HG03439 (cell line): ENCODE results near the gene GFPT2.

Experiments used
- ATAC-seq: cut with Tn5 transposase; IDR thresholded peaks from one replicate; pipeline ENCODE4 v1.9.1; 2021; ENCODE audit warnings: mild to moderate bottlenecking, moderate library complexity; ENCODE audit not compliant: unreplicated experiment

GFPT2 gene

DNA sequence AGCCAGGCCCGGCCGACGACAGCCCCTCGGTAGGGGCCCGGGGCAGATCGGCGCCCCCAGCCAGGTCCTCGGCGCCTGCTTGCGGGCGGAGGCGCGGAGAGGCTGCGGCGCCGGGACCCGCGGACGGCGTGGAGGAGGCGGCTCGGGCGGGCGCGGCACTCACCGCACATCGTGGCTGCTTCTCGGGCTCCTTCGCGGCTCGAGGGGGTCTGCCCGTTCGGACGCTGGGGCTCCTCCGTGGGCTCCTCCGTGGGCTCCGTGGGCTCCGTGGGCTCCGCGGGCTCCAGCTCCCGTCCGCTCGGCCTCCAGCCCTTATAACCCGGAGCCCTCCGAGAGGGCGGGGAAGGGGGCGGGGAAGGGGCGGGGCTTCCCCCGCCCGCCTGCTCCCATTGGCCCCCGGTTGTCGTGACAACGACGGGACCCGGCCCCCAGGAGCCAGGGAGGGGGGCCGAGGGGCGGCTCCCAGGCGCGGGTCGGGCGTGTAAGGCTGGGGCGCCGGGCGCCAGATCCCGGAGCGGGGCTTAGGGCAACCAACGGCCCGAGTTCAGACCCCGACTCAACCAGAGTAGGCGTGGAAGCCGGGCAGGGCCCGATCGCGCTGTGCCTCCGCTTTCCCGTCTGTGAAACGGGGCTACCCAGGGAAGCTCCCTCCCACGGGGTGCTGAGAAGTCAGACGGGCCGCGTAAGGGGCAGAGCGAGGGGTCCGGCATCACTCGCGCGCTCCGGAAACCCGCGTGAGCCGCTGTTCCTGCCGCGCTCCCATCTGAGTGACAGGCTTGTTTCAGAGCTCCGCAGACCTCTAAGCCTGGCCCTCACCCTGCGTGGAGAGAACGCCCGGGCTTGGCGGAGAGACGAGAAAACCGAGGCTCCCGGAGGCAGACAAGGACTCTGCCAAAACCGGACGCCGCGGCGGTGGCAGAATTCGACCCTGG, at the start of gene GFPT2:
Gene GFPT2 (minus strand): TSS at position 289 of the 932 bp plus-strand sequence. CDS start 119 bp downstream, at position 170.
- peak; percentile 47 for ATAC-seq

DNA sequence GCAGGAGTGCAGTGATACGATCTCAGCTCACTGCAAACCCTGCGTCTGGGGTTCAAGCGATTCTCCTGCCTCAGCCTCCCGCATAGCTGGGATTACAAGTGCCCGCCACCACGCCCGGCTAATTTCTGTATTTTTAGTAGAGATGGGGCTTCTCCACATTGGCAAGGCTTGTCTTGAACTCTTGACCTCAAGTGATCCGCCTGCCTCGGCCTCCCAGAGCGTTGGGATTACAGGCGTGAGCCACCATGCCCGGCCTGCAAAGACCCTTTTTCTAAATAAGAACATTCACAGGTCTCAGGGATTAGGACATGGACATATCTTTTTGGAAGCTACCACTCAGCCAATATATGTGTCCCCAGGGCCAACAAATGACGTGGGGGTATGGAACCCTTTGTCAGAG, 49.6 kb upstream of the GFPT2 start:
- no peak for ATAC-seq

DNA sequence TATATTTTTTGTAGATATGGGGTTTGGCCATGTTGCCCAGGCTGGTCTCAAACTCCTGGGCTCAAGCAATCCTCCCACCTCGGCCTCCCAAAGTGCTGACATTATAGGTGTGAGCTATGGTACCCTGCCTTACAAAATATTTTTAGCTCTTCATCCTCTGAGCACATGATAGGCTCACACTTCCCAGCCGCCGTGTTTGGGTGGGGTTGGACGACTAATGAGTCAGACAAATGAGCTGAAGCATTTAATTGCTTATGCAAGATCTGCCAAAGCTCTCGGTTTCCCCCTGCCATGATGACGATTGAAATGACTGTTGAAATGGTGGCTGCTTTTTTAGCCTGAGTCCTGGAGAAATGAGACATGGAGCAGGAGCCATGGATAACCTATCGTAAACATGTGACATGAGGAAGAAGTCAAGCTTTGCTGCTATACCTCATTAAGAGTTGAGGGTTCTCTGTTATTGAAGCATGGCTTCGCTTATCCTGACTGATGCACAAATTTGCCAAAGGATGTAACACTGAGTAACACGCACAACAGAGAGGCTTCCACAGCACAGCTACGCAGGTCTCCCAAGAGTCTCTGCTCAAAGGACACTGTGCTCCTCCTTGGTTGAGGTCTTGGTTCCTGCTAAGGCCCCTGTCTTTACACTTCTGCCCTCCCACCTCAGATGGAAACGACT, 48.2 kb upstream of the GFPT2 start:
- no peak for ATAC-seq

DNA sequence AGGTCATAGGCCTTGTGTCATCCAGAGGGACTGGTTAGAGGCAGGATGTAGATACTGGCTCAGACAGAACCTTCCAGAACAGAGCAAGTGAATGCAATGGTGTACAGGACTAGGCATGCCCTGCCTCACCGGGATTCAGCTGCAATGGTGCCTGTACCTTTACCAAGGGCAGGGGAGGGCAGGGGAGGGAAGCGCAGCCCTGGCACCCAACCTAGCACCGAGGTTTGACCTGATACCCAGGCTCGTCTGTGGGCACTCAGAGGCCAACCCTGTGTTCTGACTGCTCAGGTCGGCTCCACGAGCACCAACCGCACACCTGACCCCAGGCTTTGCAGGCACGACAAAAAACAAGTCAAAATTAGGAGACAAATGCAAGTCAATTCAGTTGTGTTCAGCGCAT, 47.3 kb upstream of the GFPT2 start:
- no peak for ATAC-seq

DNA sequence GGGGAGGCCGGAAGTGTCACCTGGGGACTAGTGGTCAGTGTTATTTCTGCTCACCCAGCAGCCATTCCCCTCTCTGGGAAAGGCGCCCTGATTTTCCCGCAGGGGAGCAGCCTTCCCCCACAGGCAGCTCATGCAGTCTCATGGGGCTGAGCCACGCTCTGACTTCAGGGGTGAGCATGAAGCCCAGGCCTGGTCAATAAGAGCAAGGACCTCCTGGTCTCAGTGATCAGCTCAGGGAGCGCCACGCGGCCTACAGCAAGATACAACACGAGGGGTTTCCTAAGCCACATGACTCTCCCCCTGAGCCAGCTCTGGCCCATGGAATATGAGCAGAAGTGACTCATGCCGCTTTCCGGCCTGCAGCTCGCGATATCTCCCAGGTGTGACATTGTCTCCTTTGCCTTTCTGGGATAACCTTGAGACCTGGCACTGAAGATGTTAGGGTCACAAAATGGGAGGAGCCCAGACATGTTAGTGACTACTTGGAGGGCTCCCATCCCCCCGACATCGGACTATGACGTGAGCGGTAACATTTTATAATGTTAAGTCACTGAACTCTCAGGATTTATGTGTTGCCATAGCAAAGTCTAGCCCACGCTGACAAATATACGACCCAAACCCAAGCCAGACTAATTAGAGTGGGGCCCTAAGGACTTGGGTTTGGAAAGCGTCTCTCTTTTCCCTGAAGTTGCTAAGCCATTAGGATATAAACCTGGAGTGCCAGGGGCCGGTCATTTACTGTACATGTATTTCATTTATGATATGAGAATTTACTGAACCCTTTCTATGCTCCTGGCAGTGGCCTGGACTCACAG, 46.5 kb upstream of the GFPT2 start:
- no peak for ATAC-seq

DNA sequence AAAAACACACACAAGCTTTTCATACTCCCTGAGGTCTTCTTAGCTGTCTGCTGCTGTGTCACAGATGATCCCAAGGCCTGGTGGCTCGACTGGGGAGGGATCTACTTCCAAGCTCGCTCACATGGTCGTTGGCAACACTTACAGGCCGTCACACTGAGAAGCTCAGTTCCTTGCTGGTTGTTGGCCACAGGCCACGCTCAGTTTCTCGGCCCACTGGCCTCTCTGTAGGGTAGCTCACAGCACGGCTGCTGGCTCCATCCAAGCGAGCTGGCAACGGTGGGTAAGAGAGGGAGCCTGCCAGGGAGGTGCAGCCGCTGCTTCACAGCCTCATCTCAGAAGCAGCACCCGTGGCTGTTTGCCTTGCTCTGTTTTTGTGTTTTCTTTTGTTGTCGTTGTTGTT, 43.8 kb upstream of the GFPT2 start:
- no peak for ATAC-seq

DNA sequence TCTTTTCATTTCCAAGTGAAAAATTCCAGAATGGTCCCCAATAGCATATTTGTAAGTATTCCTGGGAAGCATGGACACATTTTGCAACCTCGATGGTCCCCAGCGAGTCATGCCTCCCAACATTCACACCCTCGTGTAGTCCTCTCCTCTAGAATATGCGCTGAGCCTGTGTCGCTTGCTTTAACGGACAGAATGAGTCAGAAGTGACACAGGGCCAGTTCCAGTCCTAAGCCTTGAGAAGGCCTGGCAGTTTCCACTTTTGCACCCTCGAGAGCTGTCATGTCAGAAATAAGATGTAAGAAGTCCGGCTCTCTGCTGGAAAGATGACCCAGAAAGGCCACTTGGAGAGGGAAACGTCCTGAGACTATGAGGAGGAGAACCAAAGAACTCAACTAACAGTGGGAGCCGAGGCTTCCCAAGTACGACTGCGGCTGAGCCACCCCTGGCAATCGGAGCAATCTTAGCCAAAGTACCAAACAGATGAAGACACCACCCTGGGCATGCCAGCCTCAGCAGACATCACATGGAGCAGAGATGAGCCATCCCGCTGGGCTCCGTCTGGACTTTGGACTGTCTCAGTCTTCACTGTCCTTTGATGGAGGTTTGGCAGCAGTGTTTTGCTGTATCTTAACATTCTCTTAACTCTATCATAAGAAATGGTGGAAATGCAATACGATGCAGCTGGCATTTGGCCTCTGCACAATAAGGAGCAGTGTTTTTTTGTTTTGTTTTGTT, 42.6 kb upstream of the GFPT2 start:
- ATAC-seq, result no peak

DNA sequence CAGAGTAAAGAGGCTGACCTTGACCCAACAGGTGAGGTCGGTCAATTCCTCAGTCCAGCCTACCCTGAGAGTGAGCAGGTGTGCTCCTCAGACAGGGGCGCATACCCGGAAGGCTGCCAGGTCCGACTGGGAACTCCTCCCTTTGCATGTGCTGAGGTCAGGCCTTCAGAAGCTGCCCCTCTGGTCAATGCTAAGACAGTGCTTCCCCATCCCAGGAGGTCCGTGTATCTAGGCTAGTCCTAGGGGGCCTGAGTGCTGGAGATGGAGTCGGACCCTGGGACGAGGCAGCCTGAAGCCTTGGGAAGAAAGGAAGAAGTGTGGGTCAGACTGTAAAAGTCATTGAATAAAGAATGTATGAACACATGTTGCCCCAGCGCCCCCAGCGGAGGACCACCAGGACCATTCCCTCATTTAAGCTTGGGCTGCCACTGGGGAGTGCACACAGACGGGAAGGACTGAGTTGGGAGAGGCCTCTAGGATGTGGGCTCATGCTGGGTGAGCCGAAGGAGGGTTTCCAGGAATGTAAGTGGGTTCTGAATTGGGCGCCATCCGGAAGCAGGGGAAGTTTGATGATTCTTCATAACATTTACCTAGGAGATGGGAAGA, 41.0 kb upstream of the GFPT2 start:
- no peak for ATAC-seq

DNA sequence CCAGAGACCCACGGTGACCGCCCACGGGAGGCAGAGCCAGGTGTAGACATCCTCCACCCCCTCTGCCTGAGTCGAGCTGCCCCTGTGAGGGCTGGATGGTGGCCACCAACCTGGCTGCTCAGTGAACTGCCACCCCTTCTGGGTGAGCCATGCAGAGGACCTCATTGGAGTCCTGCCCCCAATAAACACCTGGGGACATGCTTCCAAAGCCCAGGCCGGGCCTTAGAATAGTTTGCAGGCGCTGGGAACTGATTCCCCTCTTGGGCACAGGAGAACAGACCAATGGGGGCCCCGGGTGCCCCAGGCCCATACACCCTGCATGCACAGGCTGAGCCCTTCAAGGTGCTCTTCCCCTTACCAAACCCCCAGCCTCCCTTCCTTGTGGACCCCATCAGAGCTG, 38.1 kb upstream of the GFPT2 start:
- ATAC-seq, result no peak

DNA sequence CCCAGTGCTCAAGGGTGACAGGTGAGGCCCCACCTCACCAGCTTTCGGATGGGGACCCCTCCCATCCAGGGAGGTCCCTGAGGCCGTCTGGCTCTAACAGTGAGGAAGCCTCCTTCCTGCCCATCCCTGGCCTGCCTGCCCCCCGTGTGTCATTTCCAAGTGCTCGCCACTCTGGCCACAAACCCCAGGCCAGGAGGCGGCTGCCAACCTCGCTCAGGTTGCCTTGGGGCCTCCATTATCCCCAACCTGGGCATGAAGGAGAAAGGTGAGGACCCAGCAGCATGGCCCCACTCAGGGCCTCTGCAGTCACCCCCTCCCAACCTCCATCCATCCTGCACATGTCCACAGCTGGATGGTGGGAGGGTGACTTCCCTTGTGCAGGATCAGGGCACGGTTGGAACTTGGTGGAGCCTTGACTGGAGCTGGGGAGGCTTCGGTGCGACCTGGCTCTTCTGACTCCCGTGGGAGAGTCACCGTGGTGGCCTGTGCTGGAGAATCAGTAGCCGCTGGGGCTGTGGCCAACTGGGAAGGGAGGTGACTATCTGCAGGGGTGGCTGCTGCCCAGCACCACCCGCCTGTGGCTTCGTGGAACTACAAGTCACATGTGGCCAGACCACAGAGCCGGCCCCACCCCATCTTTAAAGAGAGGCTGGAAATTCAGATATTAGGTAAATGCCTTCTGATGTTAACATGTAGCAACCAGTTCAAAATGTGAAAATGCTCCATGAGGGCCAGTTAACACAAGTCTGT, 37.5 kb upstream of the GFPT2 start:
- ATAC-seq, result no peak

DNA sequence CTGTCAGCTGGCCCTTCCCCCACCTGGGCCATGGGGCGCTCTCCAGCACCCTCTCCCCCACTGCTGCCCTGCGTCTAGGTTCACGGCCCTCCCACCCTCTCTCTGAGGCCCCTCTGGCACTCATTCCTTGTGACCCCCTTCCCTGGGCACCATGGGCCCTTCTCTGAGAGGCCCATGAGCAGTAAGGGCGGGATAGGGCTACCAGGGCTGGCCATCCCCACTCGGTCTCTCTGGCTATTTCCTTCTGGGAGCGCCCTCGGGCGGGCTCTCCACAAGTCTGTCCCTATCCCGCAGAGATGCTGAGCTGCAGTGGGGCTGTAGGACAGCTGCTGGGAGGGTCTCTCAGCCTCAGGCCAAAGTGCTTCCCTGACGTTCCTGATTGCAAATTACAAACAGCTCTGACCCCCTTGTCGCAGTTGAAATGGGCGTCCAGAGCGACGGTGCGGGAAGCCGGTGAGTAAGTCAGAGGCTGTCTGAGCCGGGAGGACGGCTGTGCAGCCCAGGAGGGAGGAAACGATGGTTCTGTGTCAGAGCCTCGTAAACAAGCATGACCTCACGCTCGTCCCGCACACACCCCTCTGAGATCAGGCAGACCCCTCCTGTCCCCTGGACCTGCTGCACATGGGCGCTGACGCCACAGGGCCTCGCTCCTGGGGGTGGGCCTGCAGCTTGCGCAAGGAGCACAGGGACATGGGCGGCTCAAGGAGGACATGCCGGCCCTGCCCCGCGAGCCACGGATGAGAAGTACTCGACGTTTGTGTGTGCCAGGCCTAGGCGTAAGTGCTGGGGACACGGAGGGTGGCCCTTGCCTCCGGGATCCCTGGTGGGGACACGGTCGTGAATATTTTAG, 36.3 kb upstream of the GFPT2 start:
- ATAC-seq, result no peak

DNA sequence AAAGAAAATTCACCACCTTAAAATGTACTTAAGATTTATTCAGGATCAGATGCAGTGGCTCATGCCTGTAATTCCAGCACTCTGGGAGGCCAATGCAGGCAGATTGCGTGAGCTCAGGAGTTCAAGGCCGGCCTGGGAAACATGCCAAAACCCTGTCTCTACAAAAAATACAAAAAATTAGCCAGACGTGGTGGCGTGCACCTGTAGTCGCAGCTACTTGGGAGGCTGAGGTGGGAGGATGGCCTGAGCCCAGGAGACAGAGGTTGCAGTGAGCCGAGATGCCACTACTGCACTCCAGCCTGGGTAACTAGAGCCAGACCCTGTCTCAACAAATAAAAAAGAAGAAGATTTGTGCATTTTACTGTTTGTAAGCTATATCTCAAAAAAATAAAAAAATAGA, 34.7 kb upstream of the GFPT2 start:
- ATAC-seq, result no peak

DNA sequence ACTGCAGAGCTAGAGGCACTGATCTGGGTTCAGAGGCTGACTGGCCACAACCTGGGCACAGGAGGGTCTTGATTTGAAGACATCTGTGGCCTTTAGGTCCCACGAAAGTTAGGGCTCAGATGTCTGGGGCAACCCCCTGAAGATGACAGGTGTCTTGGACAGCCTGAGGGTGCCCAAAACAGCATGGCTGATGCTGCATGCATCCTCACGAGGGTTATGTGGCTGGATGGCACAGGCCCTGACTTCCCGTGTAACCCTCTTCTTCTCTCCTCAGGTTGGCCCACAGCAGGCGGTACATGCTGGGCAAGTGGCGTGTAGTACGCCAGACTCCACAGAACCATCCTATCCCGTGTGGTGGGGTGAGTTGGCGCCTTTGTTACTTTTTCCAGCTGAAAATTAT, 29.8 kb upstream of the GFPT2 start:
- ATAC-seq, result no peak

DNA sequence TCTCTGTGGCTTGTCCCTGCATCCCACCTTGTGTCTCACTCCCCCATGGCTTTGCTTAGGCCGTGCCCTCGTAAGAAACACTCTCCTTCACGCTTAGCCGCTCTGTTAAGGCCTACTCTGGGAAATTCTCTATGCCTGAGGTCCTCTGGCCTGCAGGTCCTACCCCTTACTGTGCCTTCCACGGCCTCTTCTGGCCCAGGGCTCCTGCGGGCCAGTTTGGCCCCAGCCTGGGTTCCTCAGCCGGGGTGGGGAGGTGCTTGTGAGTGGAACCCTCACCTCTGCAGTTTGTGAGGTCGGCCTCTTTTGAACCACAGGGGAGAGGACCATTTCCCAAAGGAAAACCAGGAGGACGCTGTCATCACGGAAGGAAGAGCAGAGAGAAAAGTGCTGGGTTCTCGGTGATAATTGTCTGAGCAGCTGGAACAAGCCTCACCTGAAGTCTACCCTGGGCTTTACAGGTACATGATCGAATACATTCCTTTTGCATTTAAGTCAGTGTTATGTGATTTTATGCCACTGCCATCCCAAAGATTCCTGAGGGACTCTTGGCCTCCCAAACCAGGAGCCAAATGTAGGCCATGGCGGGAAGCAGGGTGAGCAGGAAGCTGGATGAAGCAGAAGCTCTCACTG, 28.8 kb upstream of the GFPT2 start:
- no peak for ATAC-seq

DNA sequence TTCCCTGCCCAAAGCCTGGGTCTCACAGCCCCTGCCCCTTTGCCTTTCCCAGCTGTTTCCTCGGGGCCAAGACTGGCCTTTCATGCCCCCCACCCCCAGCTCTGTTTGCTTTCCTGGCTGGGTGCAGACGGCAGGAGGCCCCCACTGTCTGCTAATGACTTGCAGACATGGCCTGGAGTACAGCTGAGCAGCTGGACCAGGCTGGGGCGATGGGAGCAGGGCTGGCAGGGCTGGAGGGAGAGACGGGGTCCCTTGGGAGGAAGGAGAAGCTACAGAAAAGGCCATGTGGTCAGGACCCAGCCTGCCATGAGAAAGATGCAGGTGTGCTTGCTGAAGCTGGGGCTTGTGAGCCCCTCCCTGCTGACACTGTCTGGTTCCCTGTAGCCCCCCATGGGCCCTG, 28.3 kb upstream of the GFPT2 start:
- ATAC-seq, result no peak

DNA sequence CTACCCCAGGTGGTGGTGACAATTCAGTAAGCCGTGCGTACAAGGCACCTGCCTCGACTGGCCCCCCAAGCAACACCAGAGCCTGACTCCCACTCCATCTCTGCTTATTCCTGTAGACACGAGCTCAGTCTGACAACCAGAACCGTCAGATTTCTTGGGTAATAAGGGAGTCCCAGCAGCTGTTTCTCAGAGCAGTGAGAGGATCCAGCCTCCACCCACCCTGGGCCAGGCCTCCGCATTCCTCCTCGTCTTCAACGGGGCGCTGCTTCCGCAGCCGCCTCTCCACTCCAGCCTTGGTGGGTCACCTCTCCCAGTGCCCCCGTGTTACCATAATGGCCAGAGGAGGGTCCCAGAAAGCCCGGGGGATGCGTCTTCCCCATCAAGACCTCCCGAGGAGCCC, 27.7 kb upstream of the GFPT2 start:
- ATAC-seq, result no peak

DNA sequence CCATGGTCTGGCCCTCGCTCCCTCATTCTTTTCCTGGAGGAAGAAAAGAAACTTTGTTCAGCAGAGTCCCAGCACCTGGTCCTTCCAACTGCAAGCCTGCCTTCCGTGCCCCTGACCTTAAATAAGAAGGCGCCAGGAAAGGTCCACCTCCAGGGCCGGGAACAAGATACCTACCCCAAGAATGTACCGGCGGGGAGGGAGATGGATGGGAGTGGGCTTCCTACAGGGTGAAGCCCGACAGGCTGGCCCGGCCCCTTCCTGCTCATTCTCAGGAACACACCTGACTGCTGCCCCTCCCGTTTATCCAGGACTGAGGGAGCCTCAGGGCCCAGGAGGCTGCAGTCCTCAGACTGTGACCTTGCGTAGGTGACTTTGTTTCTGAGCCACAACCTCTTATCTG, 27.3 kb upstream of the GFPT2 start:
- ATAC-seq, result no peak

DNA sequence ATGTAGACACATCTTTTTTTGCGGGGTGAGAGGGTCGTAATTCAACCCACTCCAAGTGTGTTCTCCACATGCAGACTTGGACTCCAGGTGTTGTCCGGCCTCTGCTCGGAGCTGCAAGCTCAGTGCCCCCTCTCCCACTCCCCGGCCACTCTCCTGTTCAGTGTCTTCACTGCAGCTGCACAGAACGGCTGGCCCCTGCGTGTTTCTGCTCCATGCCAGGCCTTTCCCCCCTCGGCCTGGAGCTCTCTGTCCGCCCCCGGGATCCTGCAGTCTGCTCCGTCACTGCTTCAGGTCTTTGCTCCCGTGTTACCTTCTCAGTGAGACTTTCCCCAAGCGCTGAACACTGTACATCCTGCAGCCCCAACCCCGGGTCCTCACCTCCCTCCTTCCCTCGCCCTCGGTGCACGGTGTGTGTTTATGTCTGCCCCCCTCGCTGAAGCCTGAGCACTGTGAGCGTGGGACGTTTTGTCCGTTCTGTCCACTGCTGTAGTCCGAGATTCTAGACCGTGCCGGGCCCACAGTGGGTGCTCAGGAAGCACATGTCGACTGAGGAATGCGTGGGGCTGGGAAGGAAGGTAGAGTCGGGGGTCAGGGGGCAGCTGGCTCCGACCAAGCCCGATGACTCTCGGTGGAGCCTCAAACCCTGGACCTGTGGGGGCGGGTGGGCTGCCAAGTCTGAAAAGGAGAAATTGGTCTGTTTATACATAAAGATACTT, 26.4 kb upstream of the GFPT2 start:
- ATAC-seq, result no peak
